B cell (primary cell): Measurements from ENCODE around the gene ARRB2. TPM values are rescaled to one million over a fixed set of nuclear protein-coding genes. Genes with fewer than 3 reads are reported as not detected.

Source experiments
- ATAC-seq: fragments of 200-7000 bp; cut with Tn5 transposase; one replicate; pipeline ENCODE4 v1.10.0; 2021; ENCODE audit warnings: low read depth, mild to moderate bottlenecking, moderate number of reproducible peaks, moderate library complexity
- CTCF ChIA-PET: fragments of 350-600 bp; sonication (Branson Sonifier 250); formaldehyde crosslinking; loops from one replicate; lab custom pipeline; 2021; ENCODE audit warnings: antibody characterized with exemption, inconsistent platforms; lab: Charles Lee
- POLR2A ChIA-PET: fragments of 350-600 bp; sonication (Branson Sonifier 250); formaldehyde crosslinking; loops from one replicate; lab custom pipeline; 2021; ENCODE audit warnings: antibody characterized with exemption; lab: Charles Lee
- DNase-seq: peaks from one replicate; pipeline ENCODE4 v3.0.0; 2013
- H2AFZ ChIP-seq: 2 replicates; pipeline ENCODE4 v1.6.1; 2012; ENCODE audit warnings: mild to moderate bottlenecking, low read depth, low read length; ENCODE audit not compliant: insufficient read depth, poor library complexity, severe bottlenecking
- H3K27ac ChIP-seq, 2 donors: 1 replicate in 1 of 2; 2 replicates in 1 of 2; pipeline ENCODE4 v1.5.1; 2012 to 2013; ENCODE audit warnings: low read length in 2 of 2, mild to moderate bottlenecking in 2 of 2, moderate library complexity in 1 of 2
- H3K27me3 ChIP-seq, 4 experiments: fragments of 200-600 bp in 1 of 4; sonication (generic) in 1 of 4; replicated peaks in 1 of 4; 1 replicate in 2 of 4; 2 replicates in 2 of 4; pipeline versions ENCODE4 v1.6.1 to v1.7.0; 2013 to 2016; ENCODE audit warnings: low read length in 3 of 4, mild to moderate bottlenecking in 2 of 4, mixed read lengths in 1 of 4, moderate library complexity in 1 of 4; ENCODE audit not compliant: insufficient read depth in 4 of 4, control insufficient read depth in 3 of 4; ENCODE audit errors: control extremely low read depth in 1 of 4
- H3K36me3 ChIP-seq, 2 experiments: replicated peaks in 1 of 2; 1 replicate in 1 of 2; 2 replicates in 1 of 2; pipeline versions ENCODE4 v1.6.1 to v1.7.1; 2013; ENCODE audit warnings: low read length in 1 of 2; ENCODE audit not compliant: insufficient read depth in 2 of 2, control insufficient read depth in 1 of 2; ENCODE audit errors: control extremely low read depth in 1 of 2, extremely low read depth in 1 of 2
- H3K4me1 ChIP-seq, 2 donors: fragments of 200-600 bp in 1 of 2; sonication (generic) in 1 of 2; 1 replicate in 1 of 2; 2 replicates in 1 of 2; pipeline versions ENCODE4 v1.5.1 to v1.6.1; 2013 to 2017; ENCODE audit warnings: low read length in 2 of 2; ENCODE audit not compliant: control insufficient read depth in 2 of 2, insufficient read depth in 2 of 2
- H3K4me2 ChIP-seq: replicated peaks from 2 replicates; pipeline ENCODE3; 2012; ENCODE audit warnings: mild to moderate bottlenecking, low read depth, low read length; ENCODE audit not compliant: poor library complexity, severe bottlenecking
- H3K4me3 ChIP-seq, 5 experiments: fragments of 200-600 bp in 1 of 5; sonication (generic) in 1 of 5; 1 replicate in 3 of 5; 2 replicates in 2 of 5; pipeline versions ENCODE4 v1.5.1 to v1.7.0; 2011 to 2016; ENCODE audit warnings: low read length in 4 of 5, mild to moderate bottlenecking in 4 of 5, low read depth in 2 of 5, control low read depth in 1 of 5, moderate library complexity in 1 of 5; ENCODE audit not compliant: insufficient read depth in 1 of 5; ENCODE audit errors: control extremely low read depth in 1 of 5, extremely low read depth in 1 of 5
- H3K79me2 ChIP-seq: fragments of 200-600 bp; sonication (generic); one replicate; pipeline ENCODE4 v1.6.0; 2016; ENCODE audit warnings: low read length; ENCODE audit not compliant: control insufficient read depth, insufficient read depth
- H3K9ac ChIP-seq: fragments of 200-600 bp; sonication (generic); 2 replicates; pipeline ENCODE4 v1.6.1; 2017; ENCODE audit warnings: mild to moderate bottlenecking, low read length, moderate library complexity
- H3K9me3 ChIP-seq, 3 donors: one replicate each; pipeline versions ENCODE4 v1.6.1 to v1.7.1; 2013; ENCODE audit warnings: low read length in 2 of 3; ENCODE audit not compliant: control insufficient read depth in 2 of 3, insufficient read depth in 1 of 3; ENCODE audit errors: control extremely low read depth in 1 of 3
- H4K20me1 ChIP-seq: 2 replicates; pipeline ENCODE4 v1.6.0; 2012; ENCODE audit warnings: mild to moderate bottlenecking, low read length; ENCODE audit not compliant: insufficient read depth, control insufficient read depth, poor library complexity, severe bottlenecking
- H3K27ac Mint-ChIP-seq: one replicate; pipeline ENCODE4 v1.8.0; 2021; ENCODE audit warnings: mixed read lengths
- H3K27me3 Mint-ChIP-seq: one replicate; pipeline ENCODE4 v1.8.0; 2021; ENCODE audit warnings: mixed read lengths
- H3K4me1 Mint-ChIP-seq: one replicate; pipeline ENCODE4 v1.8.0; 2021; ENCODE audit warnings: mixed read lengths
- H3K4me3 Mint-ChIP-seq: one replicate; pipeline ENCODE4 v1.8.0; 2021; ENCODE audit warnings: mixed read lengths
- H3K9me3 Mint-ChIP-seq: one replicate; pipeline ENCODE4 v1.8.0; 2022; ENCODE audit warnings: mixed read lengths; ENCODE audit not compliant: insufficient read depth
- CTCF ChIP-seq: fragments of 200-600 bp; IDR thresholded peaks from one replicate; pipeline ENCODE4 v1.8.0; 2022; ENCODE audit warnings: antibody characterized with exemption, mild to moderate bottlenecking
- EZH2 ChIP-seq: IDR thresholded peaks from 2 replicates; pipeline ENCODE4 v1.6.1; 2012; ENCODE audit warnings: borderline replicate concordance, low read depth, mild to moderate bottlenecking, moderate library complexity, low read length; ENCODE audit not compliant: insufficient read depth, poor library complexity, severe bottlenecking
- WGBS: methylation state at CpG from one replicate; pipeline ENCODE4 v1.1.5; 2013; ENCODE audit warnings: missing lambda C conversion rate; ENCODE audit not compliant: insufficient coverage; 5-methylcytosine and 5-hydroxymethylcytosine counted together
- intact Hi-C: fragments of 100-400 bp; cut with micrococcal nuclease; formaldehyde crosslinking; loops from one replicate; pipeline ENCODE4 v1.10.0; 2022
- polyA plus RNA-seq: library from polyadenylated mRNA; depleted of rRNA; stranded (reverse); fragments of >200 nt; gene quantifications from 2 replicates; pipeline ENCODE4 v1.2.3, GENCODE V29; 2012
- total RNA-seq, 2 donors: library from RNA; stranded (reverse); fragments of 120-200 nt in 1 of 2; gene quantifications; 1 replicate in 1 of 2; 2 replicates in 1 of 2; pipeline versions ENCODE4 v1.2.3 to v1.2.4, GENCODE V29; 2013 to 2022

ARRB2 gene
- total and polyA plus RNA-seq, 2 donors (not counting 1 experiment from before 2014, with no cell fraction given), result 111 to 164 TPM

GRCh38 chr17:4690745-4691144, 19.7 kb upstream of the ARRB2 start:
- no peak for TF ChIP-seq EZH2
- TF ChIP-seq CTCF, result no peak
- Histone ChIP-seq H2AFZ (no peak overlapping the region), H4K20me1 (peaks cover 49% of the 10 kb centered on the region), H3K27ac (no peak overlapping the region), H3K4me1 (no peaks in the 10 kb centered on the region), H3K4me3 (no peak overlapping the region), H3K27me3 (no peaks in the 10 kb centered on the region), H3K9ac (no peak overlapping the region), H3K79me2 (peaks cover 81% of the 10 kb centered on the region), H3K9me3 (no peaks in the 10 kb centered on the region), H3K36me3 (peaks cover 3 to 40% of the 10 kb centered on the region in 2 experiments), H3K4me2 (no peak overlapping the region)
- DNase-seq, result no peak
- CTCF ChIA-PET, result interaction anchor here (1.4 kb wide), 1 partner anchor 124 kb away, joined by 3 read pairs; no protein-coding TSS in a partner anchor
- Mint-ChIP-seq H3K27me3 (no peaks in the 10 kb centered on the region), H3K27ac (no peak overlapping the region), H3K4me3 (no peak overlapping the region), H3K4me1 (peaks cover 2% of the 10 kb centered on the region), H3K9me3 (no peaks in the 10 kb centered on the region)
- no peak for ATAC-seq
- intact Hi-C loops, result no loop called here
- WGBS, result 86% methylated on average over 1 of the region's 2 CpGs
- POLR2A ChIA-PET, result no interaction called here

- Histone ChIP-seq H3K4me1 (no peaks in the 10 kb centered on the region), H3K9ac (no peak overlapping the region), H3K4me2 (no peak overlapping the region), H3K9me3 (no peaks in the 10 kb centered on the region), H3K4me3 (no peak overlapping the region), H3K36me3 (peaks cover 3 to 36% of the 10 kb centered on the region in 2 experiments), H4K20me1 (peaks cover 39% of the 10 kb centered on the region), H2AFZ (no peak overlapping the region), H3K27ac (no peak overlapping the region), H3K27me3 (no peaks in the 10 kb centered on the region), H3K79me2 (peaks cover 73% of the 10 kb centered on the region)
- intact Hi-C loops, result no loop called here
- H3K9me3 Mint-ChIP-seq, result no peaks in the 10 kb centered on the region
- TF ChIP-seq CTCF (no peak), EZH2 (no peak)
- ChIA-PET CTCF (interaction anchor here (1.4 to 1.9 kb wide), 2 partner anchors 17 to 125 kb away, joined by 3 to 4 read pairs; no protein-coding TSS in a partner anchor), POLR2A (no interaction called here)
- H3K4me1 Mint-ChIP-seq, result peaks cover 11% of the 10 kb centered on the region
- no peaks in the 10 kb centered on the region for H3K27me3 Mint-ChIP-seq
- ATAC-seq (no peak), DNase-seq (no peak)
- no peak overlapping the region for H3K4me3 Mint-ChIP-seq
- WGBS, result 100% methylated on average over 2 of the region's 8 CpGs
- H3K27ac Mint-ChIP-seq, result no peak overlapping the region
These were observed 18.7 kb upstream of the ARRB2 start for GRCh38 chr17:4691686-4692085.
